C4-2B (cell line): ENCODE measurements around the gene AMOTL2.

Source experiments
- H3K27ac ChIP-seq: fragments of 450-650 bp; 2 replicates; pipeline ENCODE4 v1.5.1; 2017
- ZFX ChIP-seq: fragments of 450-650 bp; IDR thresholded peaks from 2 replicates; pipeline ENCODE4 v1.6.1; 2017
- TF ChIP-seq, protein P1 (sequence below): fragments of 450-650 bp; conservative IDR thresholded peaks from 2 replicates; pipeline ENCODE4 v1.5.1; 2017; ENCODE audit warnings: mild to moderate bottlenecking

AMOTL2 gene

GRCh38 chr3:134364061-134364935 is 9.9 kb downstream of the AMOTL2 start:
- TF ChIP-seq ZFX, result no peak
- TF ChIP-seq, protein P1, sequence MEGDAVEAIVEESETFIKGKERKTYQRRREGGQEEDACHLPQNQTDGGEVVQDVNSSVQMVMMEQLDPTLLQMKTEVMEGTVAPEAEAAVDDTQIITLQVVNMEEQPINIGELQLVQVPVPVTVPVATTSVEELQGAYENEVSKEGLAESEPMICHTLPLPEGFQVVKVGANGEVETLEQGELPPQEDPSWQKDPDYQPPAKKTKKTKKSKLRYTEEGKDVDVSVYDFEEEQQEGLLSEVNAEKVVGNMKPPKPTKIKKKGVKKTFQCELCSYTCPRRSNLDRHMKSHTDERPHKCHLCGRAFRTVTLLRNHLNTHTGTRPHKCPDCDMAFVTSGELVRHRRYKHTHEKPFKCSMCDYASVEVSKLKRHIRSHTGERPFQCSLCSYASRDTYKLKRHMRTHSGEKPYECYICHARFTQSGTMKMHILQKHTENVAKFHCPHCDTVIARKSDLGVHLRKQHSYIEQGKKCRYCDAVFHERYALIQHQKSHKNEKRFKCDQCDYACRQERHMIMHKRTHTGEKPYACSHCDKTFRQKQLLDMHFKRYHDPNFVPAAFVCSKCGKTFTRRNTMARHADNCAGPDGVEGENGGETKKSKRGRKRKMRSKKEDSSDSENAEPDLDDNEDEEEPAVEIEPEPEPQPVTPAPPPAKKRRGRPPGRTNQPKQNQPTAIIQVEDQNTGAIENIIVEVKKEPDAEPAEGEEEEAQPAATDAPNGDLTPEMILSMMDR, result no peak
- no peak overlapping the region for H3K27ac ChIP-seq

DNA sequence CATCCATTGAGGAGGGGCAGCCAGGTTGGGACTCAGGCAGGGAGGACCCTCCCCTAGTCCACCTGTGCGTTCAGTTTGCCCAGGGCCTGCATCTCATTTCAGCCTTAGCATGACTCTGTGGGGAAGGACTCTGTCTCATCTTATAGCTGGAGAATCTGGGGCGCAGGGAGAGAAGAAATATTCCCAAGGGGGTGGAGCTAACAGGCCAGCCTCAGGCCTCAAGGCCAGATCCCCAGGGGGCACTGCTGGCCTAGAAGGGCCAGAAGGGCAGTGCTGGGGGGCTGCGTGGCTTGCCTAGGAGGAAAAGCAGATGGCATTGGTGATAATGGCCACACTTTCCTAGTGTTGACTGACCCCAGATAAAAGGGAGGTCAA is 10.9 kb downstream of the AMOTL2 start:
- H3K27ac ChIP-seq, result no peak overlapping the region
- TF ChIP-seq, protein P1, result no peak
- no peak for TF ChIP-seq ZFX

GRCh38 chr3:134362670-134363380 is 11.4 kb downstream of the AMOTL2 start:
- H3K27ac ChIP-seq, result no peak overlapping the region
- TF ChIP-seq, protein P1, result no peak
- no peak for TF ChIP-seq ZFX

- no peak overlapping the region for H3K27ac ChIP-seq
- TF ChIP-seq, protein P1, result no peak
- TF ChIP-seq ZFX, result no peak
Measured at GRCh38 chr3:134362221-134362620, 12.0 kb downstream of the AMOTL2 start.

GRCh38 chr3:134361162-134361835 is 12.9 kb downstream of the AMOTL2 start:
- no peak overlapping the region for H3K27ac ChIP-seq
- TF ChIP-seq ZFX, result no peak
- TF ChIP-seq, protein P1, result no peak

GRCh38 chr3:134360046-134360445 is 14.2 kb downstream of the AMOTL2 start:
- TF ChIP-seq, protein P1, result no peak
- TF ChIP-seq ZFX, result no peak
- H3K27ac ChIP-seq, result no peak overlapping the region
